ENCODE data around the gene TESK1. TPM values are rescaled to one million over a fixed set of nuclear protein-coding genes. Genes with fewer than 3 reads are reported as not detected.

TESK1 gene
- total RNA-seq, 1 donor from 2014 or later, result 30.9 TPM

- Histone ChIP-seq H3K4me2 (ENCODE audit: low read length) (peak within 1 kb of the TSS; percentile 86), H2AFZ (ENCODE audit: low read depth, low read length) (peak within 1 kb of the TSS; percentile 92), H3K36me3 (ENCODE audit: insufficient read depth, low read length) (peaks cover 6% of the 10 kb centered on the region), H3K9ac (ENCODE audit: low read length) (peak within 1 kb of the TSS; percentile 92), H3K4me3 (ENCODE audit: insufficient read depth, low read depth, low read length) (peak within 1 kb of the TSS; percentile 78), H4K20me1 (ENCODE audit: insufficient read depth, low read length) (peaks cover 8% of the 10 kb centered on the region), H3K9me3 (ENCODE audit: insufficient read depth, low read depth, low read length) (no peaks in the 10 kb centered on the region), H3K27me3 (ENCODE audit: insufficient read depth, low read length) (no peaks in the 10 kb centered on the region), H3K79me2 (ENCODE audit: insufficient read depth, low read length) (peaks cover 11% of the 10 kb centered on the region), H3K27ac (ENCODE audit: low read depth, low read length) (peak within 1 kb of the TSS; percentile 100), H3K4me1 (ENCODE audit: insufficient read depth, low read length) (peaks cover 15% of the 10 kb centered on the region)
- Mint-ChIP-seq H3K4me1 (ENCODE audit: low read depth, unreplicated experiment) (peaks cover 12% of the 10 kb centered on the region), H3K27me3 (ENCODE audit: low read depth, unreplicated experiment) (no peaks in the 10 kb centered on the region), H3K36me3 (ENCODE audit: low read depth, unreplicated experiment) (peaks cover 1% of the 10 kb centered on the region), H3K4me3 (ENCODE audit: unreplicated experiment) (peak within 1 kb of the TSS; percentile 87), H3K9me3 (ENCODE audit: unreplicated experiment) (no peaks in the 10 kb centered on the region), H3K27ac (ENCODE audit: unreplicated experiment) (peak within 1 kb of the TSS; percentile 75)
- FAIRE-seq (no peak), DNase-seq (ENCODE audit: low read depth) (peak; percentile 59)
- TF ChIP-seq EZH2 (IDR thresholded peaks at IDR 0.05; ENCODE audit: insufficient read depth, low read length), result no peak
- TF ChIP-seq, protein P1, sequence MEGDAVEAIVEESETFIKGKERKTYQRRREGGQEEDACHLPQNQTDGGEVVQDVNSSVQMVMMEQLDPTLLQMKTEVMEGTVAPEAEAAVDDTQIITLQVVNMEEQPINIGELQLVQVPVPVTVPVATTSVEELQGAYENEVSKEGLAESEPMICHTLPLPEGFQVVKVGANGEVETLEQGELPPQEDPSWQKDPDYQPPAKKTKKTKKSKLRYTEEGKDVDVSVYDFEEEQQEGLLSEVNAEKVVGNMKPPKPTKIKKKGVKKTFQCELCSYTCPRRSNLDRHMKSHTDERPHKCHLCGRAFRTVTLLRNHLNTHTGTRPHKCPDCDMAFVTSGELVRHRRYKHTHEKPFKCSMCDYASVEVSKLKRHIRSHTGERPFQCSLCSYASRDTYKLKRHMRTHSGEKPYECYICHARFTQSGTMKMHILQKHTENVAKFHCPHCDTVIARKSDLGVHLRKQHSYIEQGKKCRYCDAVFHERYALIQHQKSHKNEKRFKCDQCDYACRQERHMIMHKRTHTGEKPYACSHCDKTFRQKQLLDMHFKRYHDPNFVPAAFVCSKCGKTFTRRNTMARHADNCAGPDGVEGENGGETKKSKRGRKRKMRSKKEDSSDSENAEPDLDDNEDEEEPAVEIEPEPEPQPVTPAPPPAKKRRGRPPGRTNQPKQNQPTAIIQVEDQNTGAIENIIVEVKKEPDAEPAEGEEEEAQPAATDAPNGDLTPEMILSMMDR (IDR thresholded peaks at IDR 0.05; ENCODE audit: insufficient read depth, low read depth, low read length), result peak; percentile 28
Measured at GRCh38 chr9:35658137-35658967, 53.3 kb downstream of the TESK1 start, which contains the start of gene CCDC107. Gene CCDC107, plus strand, starts transcription at chr9:35658292. Its CDS starts 88 bp downstream, at chr9:35658380.

GRCh38 chr9:35658968-35659220 is 53.8 kb downstream of the TESK1 start:
- H3K27me3 ChIP-seq (ENCODE audit: insufficient read depth, low read length), result no peaks in the 10 kb centered on the region
- H3K79me2 ChIP-seq (ENCODE audit: insufficient read depth, low read length), result peaks cover 11% of the 10 kb centered on the region
- peak overlapping the region; percentile 92 for H2AFZ ChIP-seq (ENCODE audit: low read depth, low read length)
- peaks cover 12% of the 10 kb centered on the region for H3K4me1 Mint-ChIP-seq (ENCODE audit: low read depth, unreplicated experiment)
- peak overlapping the region; percentile 87 for H3K4me3 Mint-ChIP-seq (ENCODE audit: unreplicated experiment)
- H3K36me3 Mint-ChIP-seq (ENCODE audit: low read depth, unreplicated experiment), result peaks cover 1% of the 10 kb centered on the region
- no peaks in the 10 kb centered on the region for H3K9me3 Mint-ChIP-seq (ENCODE audit: unreplicated experiment)
- DNase-seq (ENCODE audit: low read depth) (no peak), FAIRE-seq (no peak)
- peak overlapping the region; percentile 78 for H3K4me3 ChIP-seq (ENCODE audit: insufficient read depth, low read depth, low read length)
- no peaks in the 10 kb centered on the region for H3K27me3 Mint-ChIP-seq (ENCODE audit: low read depth, unreplicated experiment)
- peak overlapping the region; percentile 86 for H3K4me2 ChIP-seq (ENCODE audit: low read length)
- TF ChIP-seq, protein P1 (IDR thresholded peaks at IDR 0.05; ENCODE audit: insufficient read depth, low read depth, low read length), result no peak
- no peak for TF ChIP-seq EZH2 (IDR thresholded peaks at IDR 0.05; ENCODE audit: insufficient read depth, low read length)
- peaks cover 6% of the 10 kb centered on the region for H3K36me3 ChIP-seq (ENCODE audit: insufficient read depth, low read length)
- H3K9me3 ChIP-seq (ENCODE audit: insufficient read depth, low read depth, low read length), result no peaks in the 10 kb centered on the region
- peak overlapping the region; percentile 92 for H3K9ac ChIP-seq (ENCODE audit: low read length)
- peak overlapping the region; percentile 100 for H3K27ac ChIP-seq (ENCODE audit: low read depth, low read length)
- peaks cover 15% of the 10 kb centered on the region for H3K4me1 ChIP-seq (ENCODE audit: insufficient read depth, low read length)
- peaks cover 8% of the 10 kb centered on the region for H4K20me1 ChIP-seq (ENCODE audit: insufficient read depth, low read length)
- peak overlapping the region; percentile 75 for H3K27ac Mint-ChIP-seq (ENCODE audit: unreplicated experiment)

GRCh38 chr9:35659340-35659739 is 54.3 kb downstream of the TESK1 start:
- H3K27ac Mint-ChIP-seq (ENCODE audit: unreplicated experiment), result peak overlapping the region; percentile 35

More at GRCh38 chr9:35659340-35659739, 54.3 kb downstream of the TESK1 start:
- Histone ChIP-seq H4K20me1 (ENCODE audit: insufficient read depth, low read length) (peaks cover 8% of the 10 kb centered on the region), H3K27ac (ENCODE audit: low read depth, low read length) (peak overlapping the region; percentile 100), H3K27me3 (ENCODE audit: insufficient read depth, low read length) (no peaks in the 10 kb centered on the region), H3K4me3 (ENCODE audit: insufficient read depth, low read depth, low read length) (peak overlapping the region; percentile 78), H3K79me2 (ENCODE audit: insufficient read depth, low read length) (peaks cover 11% of the 10 kb centered on the region), H3K9ac (ENCODE audit: low read length) (peak overlapping the region; percentile 92), H3K4me2 (ENCODE audit: low read length) (peak overlapping the region; percentile 86), H3K36me3 (ENCODE audit: insufficient read depth, low read length) (peaks cover 6% of the 10 kb centered on the region), H3K9me3 (ENCODE audit: insufficient read depth, low read depth, low read length) (no peaks in the 10 kb centered on the region), H3K4me1 (ENCODE audit: insufficient read depth, low read length) (peaks cover 18% of the 10 kb centered on the region), H2AFZ (ENCODE audit: low read depth, low read length) (no peak overlapping the region)
- TF ChIP-seq, protein P1 (IDR thresholded peaks at IDR 0.05; ENCODE audit: insufficient read depth, low read depth, low read length), result no peak
- TF ChIP-seq EZH2 (IDR thresholded peaks at IDR 0.05; ENCODE audit: insufficient read depth, low read length), result no peak
- DNase-seq (ENCODE audit: low read depth) (peak; percentile 42), FAIRE-seq (no peak)
- peak overlapping the region; percentile 87 for H3K4me3 Mint-ChIP-seq (ENCODE audit: unreplicated experiment)
- peaks cover 12% of the 10 kb centered on the region for H3K4me1 Mint-ChIP-seq (ENCODE audit: low read depth, unreplicated experiment)
- peaks cover 1% of the 10 kb centered on the region for H3K36me3 Mint-ChIP-seq (ENCODE audit: low read depth, unreplicated experiment)
- H3K9me3 Mint-ChIP-seq (ENCODE audit: unreplicated experiment), result no peaks in the 10 kb centered on the region
- H3K27me3 Mint-ChIP-seq (ENCODE audit: low read depth, unreplicated experiment), result no peaks in the 10 kb centered on the region
